Fibroblast of pulmonary artery (primary cell): Measurements from ENCODE around the gene PRL.

Source experiments
- DNase-seq: peaks from one replicate; pipeline ENCODE4 v3.0.0-alpha.2; 2010; ENCODE audit warnings: low read depth
- H3K4me3 ChIP-seq: replicated peaks from 2 replicates; pipeline ENCODE4 v1.5.1; 2011; ENCODE audit warnings: low read depth, mild to moderate bottlenecking, control low read depth, low read length, moderate library complexity
- CTCF ChIP-seq: IDR thresholded peaks from 2 replicates; pipeline ENCODE4 v1.5.1; 2011; ENCODE audit warnings: mild to moderate bottlenecking, control low read depth, low read length, inconsistent platforms; ENCODE audit errors: missing control alignments

Gene PRL

DNA sequence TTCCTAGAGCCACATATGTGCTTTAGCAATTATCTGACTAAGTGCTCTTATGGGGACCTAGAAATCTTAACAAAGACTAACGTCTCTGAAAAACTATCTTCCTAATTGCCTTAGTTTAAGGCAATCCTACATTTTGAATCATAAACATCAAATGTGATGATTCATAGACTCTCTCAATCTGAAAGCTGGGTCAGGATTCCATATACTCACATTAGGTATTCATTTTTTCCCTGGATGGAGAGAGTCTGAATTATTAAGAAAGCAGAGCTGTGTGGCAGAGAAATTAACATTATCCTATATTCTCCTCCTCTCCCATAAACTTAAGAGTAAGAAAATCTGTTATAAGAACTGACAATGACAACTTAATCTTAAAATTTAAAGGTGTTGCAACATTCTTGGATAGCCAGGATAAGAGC, 1.6 kb upstream of the PRL start:
- TF ChIP-seq CTCF = no peak
- H3K4me3 ChIP-seq = no peak overlapping the region
- no peak for DNase-seq

DNA sequence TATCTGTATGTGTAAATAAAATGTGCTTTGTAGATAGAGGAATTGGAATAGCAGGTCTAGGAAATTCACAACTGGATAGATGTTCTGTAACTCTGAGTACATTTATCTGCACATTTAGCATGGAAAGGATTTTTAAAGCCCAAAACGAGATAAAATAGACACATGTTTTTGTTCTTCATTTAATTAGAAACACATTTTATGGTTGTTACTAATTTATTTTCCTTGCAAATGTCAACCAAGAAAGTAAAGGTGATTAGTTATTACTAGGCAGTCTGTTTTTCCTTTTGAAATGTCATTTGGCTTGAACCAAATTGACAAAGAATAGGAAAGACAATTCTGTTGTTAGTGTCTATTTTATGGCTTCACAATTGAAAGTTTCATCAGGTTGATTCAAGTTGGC, 769 bp downstream of the PRL start:
- no peak for TF ChIP-seq CTCF
- DNase-seq = no peak
- H3K4me3 ChIP-seq = no peak overlapping the region

- H3K4me3 ChIP-seq = no peak overlapping the region
- no peak for DNase-seq
- TF ChIP-seq CTCF = no peak
These were observed 1.7 kb downstream of the PRL start for GRCh38 chr6:22295145-22295544.

- no peak for TF ChIP-seq CTCF
- DNase-seq = no peak
- no peak overlapping the region for H3K4me3 ChIP-seq
These were observed 2.5 kb downstream of the PRL start for GRCh38 chr6:22294301-22294700.

DNA sequence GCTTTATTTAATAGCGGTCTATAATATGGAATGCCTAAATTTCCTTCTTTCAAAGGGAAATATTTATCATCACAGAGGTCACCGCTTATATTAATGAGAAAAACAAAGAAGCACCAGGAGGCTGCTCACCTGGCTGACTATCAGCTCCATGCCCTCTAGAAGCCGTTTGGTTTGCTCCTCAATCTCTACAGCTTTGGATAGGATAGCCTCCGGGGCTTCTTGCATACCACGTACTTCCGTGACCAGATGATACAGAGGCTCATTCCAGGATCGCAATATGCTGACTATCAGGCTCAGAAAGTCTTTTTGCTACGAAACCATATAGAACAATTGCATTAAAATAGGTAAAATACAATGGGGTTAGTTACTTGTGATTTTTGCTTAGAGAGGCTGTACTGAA, 6.8 kb downstream of the PRL start:
- TF ChIP-seq CTCF = no peak
- H3K4me3 ChIP-seq = no peak overlapping the region
- DNase-seq = no peak

- H3K4me3 ChIP-seq = no peak overlapping the region
- DNase-seq = no peak
- no peak for TF ChIP-seq CTCF
These were observed 8.1 kb downstream of the PRL start for GRCh38 chr6:22288721-22289120.

GRCh38 chr6:22284666-22285065, 12.2 kb downstream of the PRL start:
- no peak overlapping the region for H3K4me3 ChIP-seq
- DNase-seq = no peak
- no peak for TF ChIP-seq CTCF
